NCI-H1092 treated with DMSO at 0.1 percent for 48 hours (cell line): Measurements from ENCODE around the gene RYR3.

Source experiments
- DNase-seq: peaks from one replicate; lab custom pipeline; 2025; lab: John Stamatoyannopoulos, UW

The RYR3 gene

DNA sequence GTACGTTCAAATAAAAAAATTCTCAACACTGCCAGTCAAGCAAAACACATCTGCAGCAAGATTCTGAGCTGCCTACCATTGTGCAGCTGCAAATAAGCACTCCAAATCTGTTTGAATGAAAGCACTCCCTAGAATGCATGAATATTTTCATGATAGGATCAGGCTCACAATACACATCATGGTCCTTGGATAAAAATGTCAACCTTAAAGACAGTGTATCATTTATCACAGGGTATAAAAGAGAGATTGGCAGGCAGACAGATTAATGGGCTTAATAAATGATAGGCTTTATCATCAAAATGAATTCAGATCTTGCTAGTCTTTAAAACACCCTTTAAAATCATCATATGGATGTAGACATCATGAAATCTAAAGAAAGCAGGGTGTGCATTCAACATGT is 9.2 kb downstream of the RYR3 start:
- no peak for DNase-seq

DNA sequence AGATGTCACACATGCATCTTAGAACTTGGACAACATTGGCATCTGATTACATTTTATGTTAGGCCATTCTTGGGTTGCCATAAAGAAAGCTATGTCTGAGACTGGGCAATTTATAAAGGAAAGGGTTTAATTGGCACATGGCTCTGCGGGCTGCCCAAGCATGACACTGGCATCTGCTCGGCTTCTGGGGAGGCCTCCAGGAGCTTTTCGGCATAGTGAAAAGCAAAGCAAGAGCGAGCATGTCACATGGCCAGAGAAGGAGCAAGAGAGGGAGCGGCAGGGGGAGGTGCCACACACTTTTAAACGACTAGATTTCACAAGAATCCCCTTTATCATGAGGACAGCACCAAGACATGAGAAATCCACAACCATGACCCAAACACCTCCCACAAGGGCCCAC is 11.3 kb downstream of the RYR3 start:
- DNase-seq = no peak

GRCh38 chr15:33324609-33325008 is 13.8 kb downstream of the RYR3 start:
- no peak for DNase-seq

DNA sequence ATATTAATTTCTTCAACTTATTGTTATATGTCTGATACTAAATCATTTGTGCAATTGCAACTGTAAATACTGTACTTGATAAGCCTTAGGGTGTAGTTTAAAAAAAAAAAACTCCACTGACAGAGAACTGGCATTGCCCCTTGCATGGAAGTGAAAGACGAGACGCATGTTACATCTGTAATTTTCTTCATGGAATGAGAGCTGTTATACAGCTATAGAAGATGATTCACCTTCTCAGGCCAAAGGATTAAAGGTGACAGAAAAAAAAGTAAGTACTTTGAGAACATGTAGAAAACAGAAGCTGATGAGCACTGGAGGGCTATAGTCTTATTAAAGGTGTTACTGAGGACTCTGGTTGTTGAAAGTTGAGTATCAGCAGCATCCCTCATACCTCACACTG is 16.1 kb downstream of the RYR3 start:
- no peak for DNase-seq

GRCh38 chr15:33328106-33328505 is 17.3 kb downstream of the RYR3 start:
- DNase-seq = no peak

DNA sequence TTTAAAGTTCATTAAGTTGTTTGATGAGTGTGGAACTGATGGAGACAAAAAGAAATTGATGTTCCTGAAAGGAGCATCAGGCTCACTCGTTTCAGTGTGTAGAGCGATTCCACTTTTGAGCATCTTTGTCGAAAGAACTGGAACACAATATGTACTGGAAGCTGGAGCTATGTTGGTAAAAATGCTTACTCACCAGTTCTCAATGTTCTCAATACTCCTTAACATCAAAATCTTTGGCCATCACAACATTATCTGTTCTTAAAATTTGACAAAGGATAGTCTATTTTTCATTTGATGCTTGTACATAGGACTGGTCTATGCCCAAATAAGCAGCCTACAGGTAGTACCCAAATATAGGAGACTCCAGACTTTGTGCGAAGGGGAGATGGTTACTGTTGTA is 18.7 kb downstream of the RYR3 start:
- DNase-seq = no peak

DNA sequence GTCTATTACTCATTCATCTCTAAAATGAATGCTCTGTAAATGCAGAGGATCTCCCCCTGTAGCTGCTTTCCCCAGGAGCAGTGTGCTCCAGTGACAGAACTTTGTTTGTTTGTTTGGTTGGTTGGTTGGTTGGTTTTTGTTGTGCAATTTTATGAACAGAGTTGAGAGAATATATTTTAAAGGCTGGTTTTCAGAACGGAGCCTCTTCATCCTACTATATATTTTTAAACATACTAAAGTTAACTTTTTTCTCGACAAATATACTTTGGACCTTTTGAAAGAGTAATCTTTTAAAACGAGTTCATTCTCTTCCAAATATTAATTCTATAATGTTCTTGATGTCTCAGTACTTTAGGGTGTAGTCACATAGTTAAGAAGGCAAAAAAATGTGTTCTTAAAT is 20.2 kb downstream of the RYR3 start:
- peak; percentile 96 for DNase-seq

- DNase-seq = no peak
These were observed 31.2 kb downstream of the RYR3 start for GRCh38 chr15:33341953-33342352.

- DNase-seq = no peak
These were observed 32.5 kb downstream of the RYR3 start for GRCh38 chr15:33343275-33343674.

- DNase-seq = no peak
These were observed 33.3 kb downstream of the RYR3 start for GRCh38 chr15:33344111-33344510.

GRCh38 chr15:33344530-33344929 is 33.8 kb downstream of the RYR3 start:
- no peak for DNase-seq

GRCh38 chr15:33354411-33354810 is 43.6 kb downstream of the RYR3 start:
- no peak for DNase-seq

DNA sequence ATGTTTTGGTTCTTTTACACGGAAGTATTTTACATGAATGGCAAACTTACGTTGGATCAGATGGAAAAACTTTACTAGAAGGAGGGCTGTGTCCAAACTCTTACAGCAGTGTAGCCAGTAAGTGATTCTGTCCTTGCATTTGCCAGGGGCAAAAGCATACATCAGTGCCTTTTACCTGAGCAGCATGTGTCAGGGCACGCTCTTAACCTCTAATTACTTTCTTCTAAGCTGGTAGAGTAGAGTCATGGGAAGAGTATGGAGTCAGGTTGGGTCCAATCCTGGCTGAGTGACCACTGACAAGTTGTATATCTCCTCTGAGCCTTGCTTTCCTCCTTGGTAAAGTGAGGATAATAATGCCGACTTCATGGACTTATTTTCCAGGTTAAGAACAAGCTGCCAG is 47.1 kb downstream of the RYR3 start:
- no peak for DNase-seq

DNA sequence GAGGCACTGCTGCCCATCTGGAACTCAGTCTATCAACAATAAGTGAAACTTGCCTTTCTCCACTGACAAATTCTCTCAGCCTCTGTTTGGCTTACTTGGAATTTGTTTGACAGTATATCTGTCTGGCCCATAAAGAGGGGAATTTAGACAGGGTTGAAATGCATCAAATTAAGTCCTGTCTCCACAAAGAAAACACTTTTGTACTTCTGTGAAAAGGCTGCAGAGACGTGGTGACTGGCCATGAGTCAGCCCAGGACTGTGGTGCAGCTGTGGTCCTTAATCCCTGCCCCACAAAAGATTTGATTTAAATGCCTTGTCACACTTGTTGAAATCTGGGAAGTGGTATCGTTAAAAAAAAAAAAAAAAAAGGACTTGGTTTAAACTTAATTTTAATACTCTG is 47.5 kb downstream of the RYR3 start:
- DNase-seq = no peak

DNA sequence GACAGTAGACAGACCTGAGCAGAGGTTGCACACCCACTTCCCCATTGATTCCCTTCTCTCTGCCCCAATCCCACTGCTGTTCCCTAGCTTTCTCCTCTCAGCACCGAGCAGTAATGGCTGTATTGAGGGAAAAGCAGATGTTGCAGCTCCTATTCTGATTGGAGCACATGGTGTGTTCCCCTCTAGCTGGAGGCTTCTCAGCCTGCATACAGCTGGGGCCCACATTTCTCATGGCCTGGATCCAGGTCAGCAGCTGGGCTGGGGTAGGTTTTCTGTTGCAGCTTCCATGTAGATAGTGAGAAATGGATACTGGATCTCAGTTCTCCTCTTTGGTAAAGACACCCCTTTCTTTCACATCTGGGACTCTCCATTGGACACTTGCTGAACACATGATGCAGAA is 50.1 kb downstream of the RYR3 start:
- no peak for DNase-seq

- DNase-seq = no peak
These were observed 59.3 kb downstream of the RYR3 start for GRCh38 chr15:33369941-33370622.

- no peak for DNase-seq
These were observed 59.9 kb downstream of the RYR3 start for GRCh38 chr15:33370623-33371020.

GRCh38 chr15:33371159-33371558 is 60.4 kb downstream of the RYR3 start:
- no peak for DNase-seq

GRCh38 chr15:33374226-33374914 is 63.6 kb downstream of the RYR3 start:
- no peak for DNase-seq

- DNase-seq = no peak
These were observed 64.5 kb downstream of the RYR3 start for GRCh38 chr15:33375236-33375635.

DNA sequence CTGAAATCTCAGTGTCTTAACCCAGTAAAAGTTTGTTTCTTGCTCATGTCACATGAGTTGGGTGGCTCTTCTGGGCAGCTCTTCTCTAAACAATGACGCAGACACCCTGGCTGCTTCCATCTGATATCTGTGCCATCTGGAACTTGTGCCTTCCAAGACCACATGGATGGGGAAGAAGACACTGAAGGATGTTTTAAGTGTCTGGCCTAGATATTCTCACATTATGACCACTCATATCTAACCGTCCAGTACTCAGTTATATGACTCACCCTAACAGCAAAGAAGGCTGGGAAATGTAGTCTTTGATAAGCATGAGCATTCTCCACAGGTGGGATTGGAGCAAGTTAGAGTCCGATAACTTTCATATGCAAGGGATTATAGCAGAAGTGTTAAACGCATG is 66.4 kb downstream of the RYR3 start:
- no peak for DNase-seq

DNA sequence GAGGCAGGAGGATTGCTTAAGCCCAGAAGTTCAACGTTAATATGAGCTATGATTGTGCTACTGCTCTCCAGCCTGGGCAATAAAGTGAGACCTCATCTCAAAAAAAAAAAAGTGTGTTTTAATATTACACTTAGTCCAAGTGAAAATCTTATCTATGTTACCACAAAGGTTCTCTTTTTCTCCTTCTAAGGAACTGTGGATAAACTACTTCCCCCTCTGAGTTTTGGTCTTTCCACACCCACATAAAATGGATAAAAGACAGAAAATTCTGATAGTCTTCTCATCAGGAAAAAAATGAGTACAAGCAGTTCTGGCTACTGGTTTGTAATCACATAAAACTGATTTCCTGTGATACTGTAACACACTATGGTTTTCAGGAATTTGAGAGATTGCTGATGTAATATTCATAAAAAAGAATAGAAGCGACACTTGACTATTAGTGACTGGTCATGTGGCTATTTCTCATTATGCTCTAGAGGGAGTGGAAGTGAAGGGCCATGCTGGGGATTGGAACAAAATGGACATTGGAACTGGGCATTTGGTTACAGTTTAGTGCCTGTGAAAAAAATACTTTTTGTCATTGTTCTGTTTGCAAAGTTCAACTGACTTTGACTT is 68.2 kb downstream of the RYR3 start:
- DNase-seq = no peak

- DNase-seq = no peak
These were observed 69.6 kb downstream of the RYR3 start for GRCh38 chr15:33380406-33380805.

DNA sequence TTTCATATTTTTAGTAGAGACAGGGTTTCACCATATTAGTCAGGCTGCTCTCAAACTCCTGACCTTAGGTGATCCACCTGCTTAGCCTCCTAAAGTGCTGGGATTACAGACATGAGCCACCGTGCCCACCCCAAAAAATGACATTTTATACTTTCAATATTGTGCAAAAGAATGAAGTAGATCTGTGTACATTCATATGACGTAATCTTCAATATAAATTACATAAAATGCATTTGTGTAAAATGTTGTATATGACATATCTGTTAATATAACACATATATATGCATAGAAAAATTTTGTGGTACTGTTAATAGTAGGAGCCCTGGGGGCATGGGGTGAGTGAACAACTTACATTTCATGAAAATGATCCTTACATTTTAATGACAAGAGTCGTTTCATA is 71.7 kb downstream of the RYR3 start:
- DNase-seq = no peak
